ENCODE data around the gene SEC16A. TPM values are rescaled to one million over a fixed set of nuclear protein-coding genes. Genes with fewer than 3 reads are reported as not detected.

SEC16A gene
- total RNA-seq, 6 experiments from 2014 or later: 46.9 to 108 (median 72.0) TPM

- WGBS (ENCODE audit: insufficient coverage, low coverage, low lambda C conversion rate, missing lambda C conversion rate): 61% methylated on average over 26 of the region's 37 CpGs
- intact Hi-C loops (cut with DNase I): no loop called here
- Histone ChIP-seq H3K27me3 (no peaks in the 10 kb centered on the region), H3K27ac (peak overlapping the region in 2 of 3 donors; percentile 29 to 86), H3K4me3 (peak overlapping the region; percentile 72 to 79 (median 78)), H3K36me3 (peaks cover 0 to 8% (median 6%) of the 10 kb centered on the region in 4 donors), H3K9me3 (no peaks in the 10 kb centered on the region), H3K4me1 (peaks cover 0 to 54% (median 20%) of the 10 kb centered on the region in 4 donors)
- DNase-seq (no peak), ATAC-seq (no peak)
- no peak for TF ChIP-seq POLR2A (IDR thresholded peaks at IDR 0.05)
- TF ChIP-seq, protein P1, sequence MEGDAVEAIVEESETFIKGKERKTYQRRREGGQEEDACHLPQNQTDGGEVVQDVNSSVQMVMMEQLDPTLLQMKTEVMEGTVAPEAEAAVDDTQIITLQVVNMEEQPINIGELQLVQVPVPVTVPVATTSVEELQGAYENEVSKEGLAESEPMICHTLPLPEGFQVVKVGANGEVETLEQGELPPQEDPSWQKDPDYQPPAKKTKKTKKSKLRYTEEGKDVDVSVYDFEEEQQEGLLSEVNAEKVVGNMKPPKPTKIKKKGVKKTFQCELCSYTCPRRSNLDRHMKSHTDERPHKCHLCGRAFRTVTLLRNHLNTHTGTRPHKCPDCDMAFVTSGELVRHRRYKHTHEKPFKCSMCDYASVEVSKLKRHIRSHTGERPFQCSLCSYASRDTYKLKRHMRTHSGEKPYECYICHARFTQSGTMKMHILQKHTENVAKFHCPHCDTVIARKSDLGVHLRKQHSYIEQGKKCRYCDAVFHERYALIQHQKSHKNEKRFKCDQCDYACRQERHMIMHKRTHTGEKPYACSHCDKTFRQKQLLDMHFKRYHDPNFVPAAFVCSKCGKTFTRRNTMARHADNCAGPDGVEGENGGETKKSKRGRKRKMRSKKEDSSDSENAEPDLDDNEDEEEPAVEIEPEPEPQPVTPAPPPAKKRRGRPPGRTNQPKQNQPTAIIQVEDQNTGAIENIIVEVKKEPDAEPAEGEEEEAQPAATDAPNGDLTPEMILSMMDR (IDR thresholded peaks at IDR 0.05): no peak
These were observed 44.8 kb downstream of the SEC16A start for GRCh38 chr9:136437839-136438547.

DNA sequence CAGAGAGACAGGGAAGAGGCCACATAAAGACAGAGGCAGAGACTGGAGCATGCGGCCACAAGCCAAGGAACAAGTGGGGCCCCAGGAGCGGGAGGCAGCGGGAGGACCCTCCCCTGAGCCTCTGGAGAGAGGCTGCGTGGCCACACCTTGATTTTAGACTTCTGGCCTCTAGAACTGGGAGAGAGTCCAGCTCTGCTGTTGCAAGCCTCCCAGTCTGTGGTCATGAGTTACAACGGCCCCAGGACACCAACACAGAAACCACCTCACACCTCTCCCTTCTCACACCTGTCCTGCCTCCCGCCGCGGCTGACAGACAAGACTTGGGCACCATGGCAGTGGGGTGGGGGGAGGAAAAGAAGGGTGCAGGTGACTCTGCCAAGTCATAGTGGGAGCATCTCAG lies 45.4 kb downstream of the SEC16A start:
- no peaks in the 10 kb centered on the region for H3K9me3 ChIP-seq
- peaks cover 0 to 48% (median 17%) of the 10 kb centered on the region in 4 donors for H3K4me1 ChIP-seq
- TF ChIP-seq POLR2A (IDR thresholded peaks at IDR 0.05): peak; percentile 42
- TF ChIP-seq, protein P1 (IDR thresholded peaks at IDR 0.05): no peak
- intact Hi-C loops (cut with DNase I): no loop called here
- H3K4me3 ChIP-seq: peak overlapping the region in 1 of 3 donors; percentile 1
- H3K27me3 ChIP-seq: no peaks in the 10 kb centered on the region
- WGBS (ENCODE audit: insufficient coverage, low coverage, low lambda C conversion rate, missing lambda C conversion rate): 31% methylated on average over 3 of the region's 8 CpGs
- H3K27ac ChIP-seq: peak overlapping the region in 2 of 3 donors; percentile 29 to 40
- DNase-seq: peak in 2 of 3 donors; percentile 58 to 82
- peaks cover 0 to 8% (median 4%) of the 10 kb centered on the region in 4 donors for H3K36me3 ChIP-seq
- peak; percentile 38 to 53 (median 42) for ATAC-seq

DNA sequence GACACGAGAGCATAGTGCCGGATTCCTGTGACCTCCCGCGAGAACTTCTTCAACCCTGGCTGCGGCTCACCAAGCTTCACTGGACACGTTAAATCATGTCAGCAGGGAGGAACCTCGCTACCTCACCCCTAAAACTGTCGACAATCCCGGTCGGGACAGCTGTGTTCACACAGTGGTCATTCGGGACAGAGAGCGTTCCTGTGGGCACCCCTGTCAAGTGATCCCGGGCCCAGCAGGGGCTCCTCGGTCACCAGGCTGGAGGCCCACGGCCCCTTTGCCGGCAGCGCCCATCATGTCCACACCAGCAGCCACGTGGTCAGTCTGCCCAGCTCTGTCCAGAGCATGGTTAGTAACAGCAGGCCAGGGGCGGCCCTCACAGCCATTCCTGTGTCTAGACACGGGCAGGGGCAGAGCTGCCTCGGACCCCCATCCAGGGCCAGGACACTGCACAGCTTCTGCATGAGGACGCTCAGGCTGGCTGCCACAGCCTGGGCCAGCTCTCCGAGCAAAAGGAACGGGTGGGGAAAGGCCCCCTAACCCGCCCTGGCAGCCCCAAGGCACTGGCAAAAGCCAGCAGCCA lies 46.7 kb downstream of the SEC16A start:
- WGBS (ENCODE audit: insufficient coverage, low coverage, low lambda C conversion rate, missing lambda C conversion rate): 87% methylated on average over 10 of the region's 25 CpGs
- Histone ChIP-seq H3K27ac (no peak overlapping the region), H3K27me3 (no peaks in the 10 kb centered on the region), H3K36me3 (peaks cover 0 to 7% (median 4%) of the 10 kb centered on the region in 4 donors), H3K9me3 (no peaks in the 10 kb centered on the region), H3K4me1 (peaks cover 0 to 35% (median 11%) of the 10 kb centered on the region in 4 donors), H3K4me3 (no peak overlapping the region)
- ATAC-seq: no peak
- no peak for TF ChIP-seq POLR2A (IDR thresholded peaks at IDR 0.05)
- TF ChIP-seq, protein P1 (IDR thresholded peaks at IDR 0.05): no peak
- intact Hi-C loops (cut with DNase I): no loop called here
- DNase-seq: no peak

DNA sequence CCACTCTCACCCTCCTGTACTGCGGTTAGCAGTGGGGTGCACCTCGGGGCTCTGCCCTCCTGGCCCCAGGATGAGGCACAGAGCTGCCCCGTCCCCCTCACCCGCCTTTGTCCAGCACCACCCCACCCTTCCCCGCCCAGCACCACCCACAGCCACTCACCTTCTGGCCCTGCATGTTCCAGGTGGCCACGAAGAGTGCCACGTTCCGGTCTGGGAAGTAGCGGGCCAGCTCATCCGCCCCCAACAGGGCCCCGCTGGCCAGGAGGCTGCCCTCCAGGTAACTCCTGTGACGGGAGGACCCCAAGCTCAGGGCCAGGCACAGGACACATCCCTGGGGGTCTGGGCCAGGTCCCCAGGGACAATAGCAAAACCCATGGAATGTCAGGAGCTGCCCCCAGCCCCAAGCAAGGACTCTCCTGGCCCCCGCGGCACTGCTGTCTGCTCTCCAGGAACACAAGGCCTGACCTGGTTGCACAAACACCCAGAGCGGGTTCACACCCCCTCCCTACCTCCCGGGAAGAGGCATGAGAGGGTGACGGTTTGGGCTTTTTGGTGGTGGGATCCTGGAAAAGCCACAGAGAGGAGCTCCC lies 48.2 kb downstream of the SEC16A start:
- Histone ChIP-seq H3K4me3 (no peak overlapping the region), H3K4me1 (peaks cover 0 to 21% (median 5%) of the 10 kb centered on the region in 4 donors), H3K9me3 (no peaks in the 10 kb centered on the region), H3K27me3 (no peaks in the 10 kb centered on the region), H3K27ac (no peak overlapping the region), H3K36me3 (peaks cover 0 to 9% (median 3%) of the 10 kb centered on the region in 4 donors)
- 82% methylated on average over 5 of the region's 17 CpGs for WGBS (ENCODE audit: insufficient coverage, low coverage, low lambda C conversion rate, missing lambda C conversion rate)
- TF ChIP-seq, protein P1 (IDR thresholded peaks at IDR 0.05): no peak
- no peak for TF ChIP-seq POLR2A (IDR thresholded peaks at IDR 0.05)
- DNase-seq (no peak), ATAC-seq (no peak)
- intact Hi-C loops (cut with DNase I): no loop called here
